Left lung (tissue), 14 donors: ENCODE measurements around the gene ASXL1. TPM values are rescaled to one million over a fixed set of nuclear protein-coding genes. Genes with fewer than 3 reads are reported as not detected.

Experiments used
- ATAC-seq: fragments of 200-7000 bp; cut with Tn5 transposase; one replicate; pipeline ENCODE4 v1.9.1; 2020; ENCODE audit warnings: moderate library complexity
- DNase-seq, 4 donors: peaks; one replicate each; pipeline ENCODE4 v3.0.0-alpha.2; 2013 to 2020
- H3K27ac ChIP-seq, 2 donors: fragments of 200-600 bp; sonication (generic) in 1 of 2; one replicate each; pipeline versions ENCODE4 v1.5.0 to v1.8.0; 2020 to 2021
- H3K27me3 ChIP-seq, 2 donors: fragments of 200-600 bp; sonication (generic) in 1 of 2; one replicate each; pipeline versions ENCODE4 v1.5.0 to v1.8.0; 2020 to 2021
- H3K36me3 ChIP-seq, 2 donors: fragments of 200-600 bp; sonication (generic) in 1 of 2; one replicate each; pipeline versions ENCODE4 v1.5.0 to v1.8.0; 2020 to 2021
- H3K4me1 ChIP-seq, 2 donors: fragments of 200-600 bp; one replicate each; pipeline ENCODE4 v1.8.0; 2021
- H3K4me3 ChIP-seq, 2 donors: fragments of 200-600 bp; sonication (generic) in 1 of 2; one replicate each; pipeline versions ENCODE4 v1.5.0 to v1.8.0; 2020 to 2021; ENCODE audit warnings: mild to moderate bottlenecking in 1 of 2
- H3K9me3 ChIP-seq, 2 donors: fragments of 200-600 bp; sonication (generic) in 1 of 2; one replicate each; pipeline versions ENCODE4 v1.5.0 to v1.8.0; 2020 to 2021
- intact Hi-C, 2 donors: fragments of 100-400 bp; cut with DNase I; formaldehyde crosslinking; loops; one replicate each; pipeline versions ENCODE4 v1.11.2 to v1.14.2; 2022
- long read RNA-seq, 12 donors: library from polyadenylated mRNA in 2 of 12; unstranded in 2 of 12; transcript quantifications; one replicate each; pipeline ENCODE4 v2.0.0 and lab custom pipeline, GENCODE V29; 2019 to 2026
- polyA plus RNA-seq, 6 donors: library from polyadenylated mRNA; unstranded; fragments of 120-200 nt; gene quantifications; one replicate each; pipeline ENCODE4 v1.2.1, GENCODE V29; 2013; ENCODE audit not compliant: insufficient read length in 6 of 6
- total RNA-seq, 2 donors: library from RNA; stranded (reverse); fragmentation: NEBNext Ultra II Directional; extraction: Animal tissue kit (Norgen Biotek cat#: 25700); gene quantifications; one replicate each; pipeline ENCODE4 v1.2.1, GENCODE V29; 2021
- TF ChIP-seq, protein P1 (sequence below), 2 donors: fragments of 200-600 bp; sonication (generic) in 1 of 2; IDR thresholded peaks; one replicate each; pipeline versions ENCODE4 v1.5.0 to v1.8.0; 2021; ENCODE audit warnings: antibody characterized with exemption in 2 of 2
- donor health status: DM: no; HTN: yes; CAD: no.
- donor health status: DM: no; HTN: no; CAD: no.

Gene ASXL1
- total RNA-seq (10 to 100 TPM; 51.1 to 69.2 TPM), polyA plus RNA-seq (10 to 100 TPM; 73.1 to 90.0 (median 81.5) TPM)
- long read RNA-seq, donor 1, full-length matches to known transcripts = 5 of 32 reads
- long read RNA-seq, donor 1, partial matches to known transcripts = 22 of 32 reads
- long read RNA-seq, donor 1, other reads (novel, unspliced or antisense) = 5 of 32 reads
- long read RNA-seq, donor 2, full-length matches to known transcripts = 7 of 30 reads
- long read RNA-seq, donor 2, partial matches to known transcripts = 23 of 30 reads
- long read RNA-seq, donor 2, other reads (novel, unspliced or antisense) = 0 of 30 reads
- long read RNA-seq, donor 3 = 0 reads
- long read RNA-seq, donor 4, partial matches to known transcripts = 0 of 2 reads
- long read RNA-seq, donor 4, other reads (novel, unspliced or antisense) = 2 of 2 reads
- long read RNA-seq, donor 5, full-length matches to known transcripts = 4 of 4 reads
- long read RNA-seq, donor 5, partial matches to known transcripts = 0 of 4 reads
- long read RNA-seq, donor 5, other reads (novel, unspliced or antisense) = 0 of 4 reads
- long read RNA-seq, donor 6, full-length matches to known transcripts = 3 of 3 reads
- long read RNA-seq, donor 6, partial matches to known transcripts = 0 of 3 reads
- long read RNA-seq, donor 6, other reads (novel, unspliced or antisense) = 0 of 3 reads
- long read RNA-seq, donor 7, full-length matches to known transcripts = 2 of 7 reads
- long read RNA-seq, donor 7, partial matches to known transcripts = 5 of 7 reads
- long read RNA-seq, donor 7, other reads (novel, unspliced or antisense) = 0 of 7 reads
- long read RNA-seq, donor 8, full-length matches to known transcripts = 5 of 5 reads
- long read RNA-seq, donor 8, partial matches to known transcripts = 0 of 5 reads
- long read RNA-seq, donor 8, other reads (novel, unspliced or antisense) = 0 of 5 reads
- long read RNA-seq, donor 9 = 0 reads
- long read RNA-seq, donor 10, partial matches to known transcripts = 0 of 1 reads
- long read RNA-seq, donor 10, other reads (novel, unspliced or antisense) = 1 of 1 reads
- long read RNA-seq, donor 11 = 0 reads
- long read RNA-seq, donor 12, full-length matches to known transcripts = 3 of 3 reads
- long read RNA-seq, donor 12, partial matches to known transcripts = 0 of 3 reads
- long read RNA-seq, donor 12, other reads (novel, unspliced or antisense) = 0 of 3 reads

DNA sequence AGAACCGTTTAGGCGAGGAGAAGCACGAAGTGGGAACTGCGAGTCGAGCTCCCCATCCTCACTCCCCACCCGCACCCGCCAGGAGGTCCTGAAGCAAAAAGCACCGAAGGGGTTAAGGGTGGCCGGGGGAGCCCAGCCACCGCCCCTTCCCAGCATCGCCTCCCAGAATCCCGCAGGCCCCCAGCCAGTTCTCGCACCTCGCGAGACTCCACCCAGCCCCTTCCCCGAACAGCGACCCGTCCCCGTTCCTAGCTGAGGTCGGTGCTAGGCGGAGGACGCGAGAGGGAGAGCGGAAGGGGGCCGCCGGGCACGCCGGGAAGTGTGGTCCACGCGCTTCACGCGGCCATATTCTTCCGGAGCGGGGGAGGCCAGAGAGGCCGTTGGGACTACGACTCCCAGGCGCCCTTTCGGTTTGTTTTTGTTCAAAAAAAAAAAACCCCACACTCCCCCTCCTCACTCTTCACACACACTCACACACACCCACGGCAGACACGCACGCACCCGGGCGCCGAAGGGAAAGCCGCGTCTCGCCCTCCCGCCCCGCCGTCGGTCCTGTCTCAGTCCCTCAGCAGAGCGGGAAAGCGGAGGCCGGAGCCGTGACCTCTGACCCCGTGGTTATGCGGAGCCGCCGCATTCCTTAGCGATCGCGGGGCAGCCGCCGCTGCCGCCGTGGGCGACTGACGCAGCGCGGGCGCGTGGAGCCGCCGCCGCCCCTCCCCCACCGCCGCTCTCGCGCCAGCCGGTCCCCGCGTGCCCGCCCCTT, at the start of gene ASXL1:
Gene ASXL1 (plus strand): TSS at position 463 of the 763 bp plus-strand sequence. CDS start 445 bp downstream, outside the sequence.
- Histone ChIP-seq H3K4me3 (peak within 1 kb of the TSS; percentile 91 to 93), H3K4me1 (peaks cover 7 to 57% of the 10 kb centered on the region in 2 donors), H3K36me3 (no peaks in the 10 kb centered on the region), H3K9me3 (no peaks in the 10 kb centered on the region), H3K27me3 (no peaks in the 10 kb centered on the region), H3K27ac (peak within 1 kb of the TSS; percentile 95 to 96)
- TF ChIP-seq, protein P1, sequence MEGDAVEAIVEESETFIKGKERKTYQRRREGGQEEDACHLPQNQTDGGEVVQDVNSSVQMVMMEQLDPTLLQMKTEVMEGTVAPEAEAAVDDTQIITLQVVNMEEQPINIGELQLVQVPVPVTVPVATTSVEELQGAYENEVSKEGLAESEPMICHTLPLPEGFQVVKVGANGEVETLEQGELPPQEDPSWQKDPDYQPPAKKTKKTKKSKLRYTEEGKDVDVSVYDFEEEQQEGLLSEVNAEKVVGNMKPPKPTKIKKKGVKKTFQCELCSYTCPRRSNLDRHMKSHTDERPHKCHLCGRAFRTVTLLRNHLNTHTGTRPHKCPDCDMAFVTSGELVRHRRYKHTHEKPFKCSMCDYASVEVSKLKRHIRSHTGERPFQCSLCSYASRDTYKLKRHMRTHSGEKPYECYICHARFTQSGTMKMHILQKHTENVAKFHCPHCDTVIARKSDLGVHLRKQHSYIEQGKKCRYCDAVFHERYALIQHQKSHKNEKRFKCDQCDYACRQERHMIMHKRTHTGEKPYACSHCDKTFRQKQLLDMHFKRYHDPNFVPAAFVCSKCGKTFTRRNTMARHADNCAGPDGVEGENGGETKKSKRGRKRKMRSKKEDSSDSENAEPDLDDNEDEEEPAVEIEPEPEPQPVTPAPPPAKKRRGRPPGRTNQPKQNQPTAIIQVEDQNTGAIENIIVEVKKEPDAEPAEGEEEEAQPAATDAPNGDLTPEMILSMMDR (IDR thresholded peaks at IDR 0.05) = peak in 1 of 2 donors; percentile 17
- ATAC-seq (peak; percentile 96), DNase-seq (peak; percentile 98 to 100 (median 99))
- intact Hi-C loops = no loop called here

DNA sequence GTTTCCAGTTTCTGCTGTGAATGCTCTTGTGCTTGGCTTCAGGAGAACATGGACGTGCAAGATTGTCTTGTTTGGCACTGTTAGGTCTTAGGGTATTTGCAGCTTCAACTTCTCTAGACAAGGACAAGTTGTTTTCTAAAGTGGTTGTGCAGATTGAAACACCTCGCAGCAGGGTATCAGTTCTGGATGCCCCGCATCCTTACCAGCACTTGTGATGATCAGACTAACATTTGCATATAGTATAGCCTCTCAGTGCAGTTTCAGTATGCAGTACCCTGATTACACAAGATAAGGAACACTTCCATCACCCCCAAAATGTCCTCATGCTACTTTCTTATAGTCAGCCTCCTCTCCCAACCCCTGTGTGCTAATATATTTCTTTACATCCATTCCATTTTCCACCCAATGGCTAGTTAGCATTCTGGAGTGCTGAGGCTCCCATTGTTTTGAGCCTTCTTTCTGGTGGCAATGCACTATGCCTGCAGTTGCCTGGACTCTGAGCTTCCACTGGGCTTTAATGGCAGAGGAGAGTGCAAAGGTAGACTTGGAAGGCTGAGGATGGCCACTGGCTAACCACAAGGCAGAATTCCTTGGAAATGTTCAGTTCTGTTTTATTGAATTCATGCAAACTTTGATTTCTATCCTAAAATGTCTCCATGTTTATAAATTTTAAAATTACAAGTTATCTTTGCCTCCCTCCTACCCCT, 45.3 kb upstream of the ASXL1 start:
- Histone ChIP-seq H3K27ac (no peak overlapping the region), H3K4me1 (no peaks in the 10 kb centered on the region), H3K27me3 (no peaks in the 10 kb centered on the region), H3K36me3 (peaks cover 0 to 56% of the 10 kb centered on the region in 2 donors), H3K9me3 (no peaks in the 10 kb centered on the region), H3K4me3 (no peak overlapping the region)
- TF ChIP-seq, protein P1 (IDR thresholded peaks at IDR 0.05) = no peak
- intact Hi-C loops = no loop called here
- DNase-seq (no peak), ATAC-seq (no peak)

DNA sequence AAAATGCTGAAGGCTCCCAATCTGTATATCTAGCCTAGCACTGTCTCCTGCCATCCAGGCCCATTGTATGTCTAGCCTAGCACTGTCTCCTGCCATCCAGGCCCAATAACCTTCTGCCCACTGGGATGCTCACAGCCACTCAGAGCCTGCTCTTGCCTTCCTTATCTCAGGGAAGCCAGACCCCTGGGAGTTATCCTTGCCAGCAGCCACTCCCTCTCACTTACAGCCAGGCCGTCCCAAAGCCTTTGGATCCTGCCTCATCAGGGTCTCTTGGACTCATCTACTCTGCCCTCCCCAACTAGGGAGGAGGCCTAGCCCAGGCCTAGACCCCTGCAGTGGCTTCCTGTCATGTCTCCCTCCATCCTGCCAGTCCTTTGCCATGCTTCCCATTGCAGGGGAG, 43.4 kb upstream of the ASXL1 start:
- Histone ChIP-seq H3K4me1 (no peaks in the 10 kb centered on the region), H3K4me3 (no peak overlapping the region), H3K36me3 (peaks cover 0 to 67% of the 10 kb centered on the region in 2 donors), H3K9me3 (no peaks in the 10 kb centered on the region), H3K27me3 (no peaks in the 10 kb centered on the region), H3K27ac (no peak overlapping the region)
- ATAC-seq (no peak), DNase-seq (no peak)
- intact Hi-C loops = no loop called here
- TF ChIP-seq, protein P1 (IDR thresholded peaks at IDR 0.05) = no peak

DNA sequence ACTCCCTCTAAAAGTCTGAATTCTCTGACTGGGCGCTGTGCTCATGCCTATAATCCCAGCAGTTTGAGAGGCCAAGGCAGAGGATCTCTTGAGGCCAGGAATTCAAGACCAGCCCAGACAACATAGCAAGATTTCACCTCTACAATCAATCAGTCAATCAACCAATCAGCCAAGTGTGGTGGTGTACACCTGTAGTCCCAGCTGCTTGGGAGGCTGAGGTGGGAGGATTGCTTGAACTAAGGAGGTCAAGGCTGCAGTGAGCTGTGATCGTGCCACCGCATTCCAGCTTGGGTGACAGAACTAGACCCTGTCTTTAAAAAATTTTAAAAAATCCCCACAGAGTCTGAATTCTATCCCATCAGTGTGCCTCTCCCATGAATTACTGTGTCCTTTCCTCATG, 42.7 kb upstream of the ASXL1 start:
- Histone ChIP-seq H3K27ac (no peak overlapping the region), H3K27me3 (no peaks in the 10 kb centered on the region), H3K4me1 (no peaks in the 10 kb centered on the region), H3K36me3 (peaks cover 0 to 61% of the 10 kb centered on the region in 2 donors), H3K9me3 (no peaks in the 10 kb centered on the region), H3K4me3 (no peak overlapping the region)
- intact Hi-C loops = no loop called here
- TF ChIP-seq, protein P1 (IDR thresholded peaks at IDR 0.05) = no peak
- no peak for ATAC-seq
- no peak for DNase-seq
